Progenitor cell of endocrine pancreas (in vitro differentiated cells): ENCODE data around the gene JPH4. TPM values are rescaled to one million over a fixed set of nuclear protein-coding genes. Genes with fewer than 3 reads are reported as not detected.
A peak's percentile ranks its signal among the peaks of the same experiment; 100 is the strongest.

Experiments used
- DNase-seq: peaks from one replicate; pipeline ENCODE4 v3.0.0; 2021; ENCODE audit warnings: low spot score; ENCODE audit not compliant: unreplicated experiment
- H3K27ac Mint-ChIP-seq: 2 replicates; pipeline ENCODE4 v1.8.0; 2021; ENCODE audit warnings: mild to moderate bottlenecking, moderate library complexity, mixed read lengths
- H3K27me3 Mint-ChIP-seq: 2 replicates; pipeline ENCODE4 v1.8.0; 2021; ENCODE audit warnings: mixed read lengths
- H3K36me3 Mint-ChIP-seq: 2 replicates; pipeline ENCODE4 v1.8.0; 2022; ENCODE audit warnings: mixed read lengths; ENCODE audit not compliant: insufficient read depth
- H3K4me1 Mint-ChIP-seq: 2 replicates; pipeline ENCODE4 v1.8.0; 2021; ENCODE audit warnings: low read depth, mixed read lengths
- H3K4me3 Mint-ChIP-seq: 2 replicates; pipeline ENCODE4 v1.8.0; 2021; ENCODE audit warnings: low read depth, mild to moderate bottlenecking, moderate library complexity, mixed read lengths
- H3K9me3 Mint-ChIP-seq: 2 replicates; pipeline ENCODE4 v1.8.0; 2021; ENCODE audit warnings: low read depth, mixed read lengths
- CTCF ChIP-seq: fragments of 200-600 bp; sonication (generic); IDR thresholded peaks from one replicate; pipeline ENCODE4 v1.5.0; 2021; ENCODE audit warnings: antibody characterized with exemption, mild to moderate bottlenecking; ENCODE audit not compliant: unreplicated experiment
- total RNA-seq: library from RNA; stranded (reverse); gene quantifications from 2 replicates; pipeline ENCODE4 v1.2.1, GENCODE V29; 2021

JPH4 gene
- total RNA-seq, 1 donor from 2014 or later: not detected

GRCh38 chr14:23555533-23555881, 23.1 kb downstream of the JPH4 start:
- Mint-ChIP-seq H3K27me3 (no peaks in the 10 kb centered on the region), H3K27ac (peak overlapping the region; percentile 95), H3K4me1 (peaks cover 20% of the 10 kb centered on the region), H3K4me3 (peak overlapping the region; percentile 93), H3K9me3 (no peaks in the 10 kb centered on the region), H3K36me3 (peaks cover 4% of the 10 kb centered on the region)
- TF ChIP-seq CTCF: no peak
- no peak for DNase-seq

GRCh38 chr14:23551266-23552028, 27.1 kb downstream of the JPH4 start, which contains the start of gene ZFHX2:
TSS of gene ZFHX2 (minus strand) at chr14:23551765. CDS start at chr14:23535325, 16,440 bp downstream.
- peak; percentile 93 for DNase-seq
- Mint-ChIP-seq H3K27me3 (no peaks in the 10 kb centered on the region), H3K27ac (peak within 1 kb of the TSS; percentile 89), H3K36me3 (no peaks in the 10 kb centered on the region), H3K9me3 (no peaks in the 10 kb centered on the region), H3K4me1 (peaks cover 8% of the 10 kb centered on the region), H3K4me3 (no peak within 1 kb of the TSS)
- no peak for TF ChIP-seq CTCF

GRCh38 chr14:23550812-23551265, 27.8 kb downstream of the JPH4 start:
- Mint-ChIP-seq H3K4me3 (no peak overlapping the region), H3K27ac (peak overlapping the region; percentile 89), H3K36me3 (no peaks in the 10 kb centered on the region), H3K4me1 (peaks cover 5% of the 10 kb centered on the region), H3K9me3 (no peaks in the 10 kb centered on the region), H3K27me3 (no peaks in the 10 kb centered on the region)
- no peak for DNase-seq
- no peak for TF ChIP-seq CTCF

- H3K27me3 Mint-ChIP-seq: no peaks in the 10 kb centered on the region
- H3K4me3 Mint-ChIP-seq: no peak overlapping the region
- DNase-seq: no peak
- peaks cover 7% of the 10 kb centered on the region for H3K4me1 Mint-ChIP-seq
- TF ChIP-seq CTCF: no peak
- no peak overlapping the region for H3K27ac Mint-ChIP-seq
- H3K36me3 Mint-ChIP-seq: no peaks in the 10 kb centered on the region
- H3K9me3 Mint-ChIP-seq: no peaks in the 10 kb centered on the region
Observed at GRCh38 chr14:23550131-23550811, 28.3 kb downstream of the JPH4 start.

- TF ChIP-seq CTCF: no peak
- H3K4me3 Mint-ChIP-seq: no peak overlapping the region
- H3K9me3 Mint-ChIP-seq: no peaks in the 10 kb centered on the region
- H3K36me3 Mint-ChIP-seq: no peaks in the 10 kb centered on the region
- H3K27me3 Mint-ChIP-seq: no peaks in the 10 kb centered on the region
- DNase-seq: no peak
- peaks cover 18% of the 10 kb centered on the region for H3K4me1 Mint-ChIP-seq
- H3K27ac Mint-ChIP-seq: no peak overlapping the region
Observed at GRCh38 chr14:23548351-23549318, 30.0 kb downstream of the JPH4 start.
